ENCODE data around the gene FARP1. TPM values are rescaled to one million over a fixed set of nuclear protein-coding genes. Genes with fewer than 3 reads are reported as not detected.

Gene FARP1
- polyA plus RNA-seq, 10 donors = 67.7 to 94.0 (median 73.8) TPM

GRCh38 chr13:98307463-98308085 is 164.7 kb downstream of the FARP1 start:
- DNase-seq = peak in 1 of 3 donors; percentile 63

GRCh38 chr13:98308086-98308911 is 165.4 kb downstream of the FARP1 start:
- no peak for DNase-seq

- DNase-seq = no peak
Observed at GRCh38 chr13:98309569-98310335, 166.9 kb downstream of the FARP1 start.

GRCh38 chr13:98310485-98311199 is 167.7 kb downstream of the FARP1 start:
- no peak for DNase-seq

GRCh38 chr13:98311200-98311548 is 168.3 kb downstream of the FARP1 start:
- DNase-seq = no peak

GRCh38 chr13:98312606-98313005 is 169.7 kb downstream of the FARP1 start:
- no peak for DNase-seq

- DNase-seq = no peak
Observed at GRCh38 chr13:98313023-98313921, 170.4 kb downstream of the FARP1 start.

- peak in 1 of 3 donors; percentile 10 for DNase-seq
Observed at GRCh38 chr13:98313922-98314292, 171.0 kb downstream of the FARP1 start.

GRCh38 chr13:98315466-98315865 is 172.6 kb downstream of the FARP1 start:
- DNase-seq = peak in 2 of 3 donors; percentile 32 to 34

- peak in 1 of 3 donors; percentile 21 for DNase-seq
Observed at GRCh38 chr13:98315902-98316301, 173.0 kb downstream of the FARP1 start.

GRCh38 chr13:98317573-98318171 is 174.8 kb downstream of the FARP1 start:
- DNase-seq = no peak

- DNase-seq = no peak
Observed at GRCh38 chr13:98318263-98318878, 175.5 kb downstream of the FARP1 start.

GRCh38 chr13:98320561-98321105 is 177.7 kb downstream of the FARP1 start:
- DNase-seq = no peak

GRCh38 chr13:98321395-98321794 is 178.5 kb downstream of the FARP1 start:
- no peak for DNase-seq

- DNase-seq = no peak
Observed at GRCh38 chr13:98322091-98322718, 179.3 kb downstream of the FARP1 start.

- no peak for DNase-seq
Observed at GRCh38 chr13:98324105-98324504, 181.2 kb downstream of the FARP1 start.

- DNase-seq = no peak
Observed at GRCh38 chr13:98325724-98326123, 182.8 kb downstream of the FARP1 start.

GRCh38 chr13:98326291-98326690 is 183.4 kb downstream of the FARP1 start:
- DNase-seq = no peak
